Activated naive CD4-positive, alpha-beta T cell treated with anti-CD3 and anti-CD28 coated beads for 36 hours (primary cell): Measurements from ENCODE around the gene MICAL3. TPM values are rescaled to one million over a fixed set of nuclear protein-coding genes. Genes with fewer than 3 reads are reported as not detected.

Experiments used
- CTCF ChIA-PET: fragments of 350-600 bp; sonication (Branson Sonifier 250); formaldehyde crosslinking; loops from one replicate; lab custom pipeline; 2021; ENCODE audit warnings: antibody characterized with exemption; lab: Charles Lee
- DNase-seq: peaks from one replicate; pipeline ENCODE4 v3.0.0-alpha.2; 2020
- H3K27ac Mint-ChIP-seq: one replicate; pipeline ENCODE4 v1.8.0; 2021; ENCODE audit warnings: mild to moderate bottlenecking, mixed read lengths
- H3K27me3 Mint-ChIP-seq: one replicate; pipeline ENCODE4 v1.8.0; 2021; ENCODE audit warnings: low read depth, mixed read lengths
- H3K36me3 Mint-ChIP-seq: one replicate; pipeline ENCODE4 v1.8.0; 2021; ENCODE audit warnings: low read depth, mixed read lengths
- H3K4me1 Mint-ChIP-seq: one replicate; pipeline ENCODE4 v1.8.0; 2021; ENCODE audit warnings: low read depth, mixed read lengths
- H3K4me3 Mint-ChIP-seq: one replicate; pipeline ENCODE4 v1.8.0; 2021; ENCODE audit warnings: mild to moderate bottlenecking, moderate library complexity, mixed read lengths
- H3K9me3 Mint-ChIP-seq: one replicate; pipeline ENCODE4 v1.8.0; 2021; ENCODE audit warnings: mixed read lengths
- intact Hi-C: fragments of 100-400 bp; cut with micrococcal nuclease; formaldehyde crosslinking; loops from one replicate; pipeline ENCODE4 v1.15.1; 2023
- total RNA-seq, 2 experiments: library from RNA; stranded (reverse); gene quantifications; one replicate each; pipeline ENCODE4 v1.2.3, GENCODE V29; 2021

MICAL3 gene
- total RNA-seq, 2 experiments from 2014 or later, result 21.0 to 25.8 TPM

GRCh38 chr22:17916226-17916889 is 108.0 kb downstream of the MICAL3 start:
- no peaks in the 10 kb centered on the region for H3K27me3 Mint-ChIP-seq
- peaks cover 12% of the 10 kb centered on the region for H3K4me1 Mint-ChIP-seq
- H3K27ac Mint-ChIP-seq, result no peak overlapping the region
- intact Hi-C loops, result no loop called here
- DNase-seq, result no peak
- H3K4me3 Mint-ChIP-seq, result no peak overlapping the region
- CTCF ChIA-PET, result no interaction called here
- no peaks in the 10 kb centered on the region for H3K9me3 Mint-ChIP-seq
- H3K36me3 Mint-ChIP-seq, result no peaks in the 10 kb centered on the region

DNA sequence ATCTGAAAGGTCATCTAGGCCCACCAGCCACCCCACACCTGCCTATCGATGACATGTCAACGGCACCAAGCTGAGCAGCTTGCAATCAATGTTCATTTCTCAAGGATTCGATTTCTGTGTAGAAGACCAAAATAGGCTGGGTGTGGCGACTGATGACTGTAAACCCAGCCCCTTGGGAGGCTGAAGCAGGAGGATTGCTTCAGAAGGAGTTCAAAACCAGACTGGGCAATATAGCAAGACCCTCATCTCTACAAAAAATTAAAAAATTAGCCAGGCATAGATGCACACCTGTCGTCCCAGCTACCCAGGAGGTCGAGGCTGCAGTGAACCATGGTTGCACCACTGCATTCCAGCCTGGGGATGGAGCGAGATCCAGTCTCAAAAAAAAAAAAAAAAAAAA is 108.7 kb downstream of the MICAL3 start:
- H3K4me3 Mint-ChIP-seq, result no peak overlapping the region
- H3K36me3 Mint-ChIP-seq, result no peaks in the 10 kb centered on the region
- peaks cover 7% of the 10 kb centered on the region for H3K4me1 Mint-ChIP-seq
- intact Hi-C loops, result no loop called here
- no peak overlapping the region for H3K27ac Mint-ChIP-seq
- H3K9me3 Mint-ChIP-seq, result no peaks in the 10 kb centered on the region
- H3K27me3 Mint-ChIP-seq, result no peaks in the 10 kb centered on the region
- CTCF ChIA-PET, result no interaction called here
- no peak for DNase-seq

GRCh38 chr22:17915188-17915587 is 109.2 kb downstream of the MICAL3 start:
- DNase-seq, result no peak
- no peak overlapping the region for H3K4me3 Mint-ChIP-seq
- H3K9me3 Mint-ChIP-seq, result no peaks in the 10 kb centered on the region
- peaks cover 2% of the 10 kb centered on the region for H3K4me1 Mint-ChIP-seq
- H3K36me3 Mint-ChIP-seq, result no peaks in the 10 kb centered on the region
- H3K27ac Mint-ChIP-seq, result no peak overlapping the region
- H3K27me3 Mint-ChIP-seq, result no peaks in the 10 kb centered on the region
- intact Hi-C loops, result no loop called here
- CTCF ChIA-PET, result no interaction called here

GRCh38 chr22:17914474-17914873 is 109.9 kb downstream of the MICAL3 start:
- no peaks in the 10 kb centered on the region for H3K9me3 Mint-ChIP-seq
- no peak overlapping the region for H3K27ac Mint-ChIP-seq
- H3K36me3 Mint-ChIP-seq, result no peaks in the 10 kb centered on the region
- intact Hi-C loops, result no loop called here
- DNase-seq, result no peak
- no peak overlapping the region for H3K4me3 Mint-ChIP-seq
- peaks cover 2% of the 10 kb centered on the region for H3K4me1 Mint-ChIP-seq
- H3K27me3 Mint-ChIP-seq, result no peaks in the 10 kb centered on the region
- CTCF ChIA-PET, result no interaction called here

GRCh38 chr22:17913801-17914347 is 110.5 kb downstream of the MICAL3 start:
- intact Hi-C loops, result no loop called here
- H3K27ac Mint-ChIP-seq, result no peak overlapping the region
- no peaks in the 10 kb centered on the region for H3K9me3 Mint-ChIP-seq
- H3K4me1 Mint-ChIP-seq, result no peaks in the 10 kb centered on the region
- H3K4me3 Mint-ChIP-seq, result no peak overlapping the region
- no peaks in the 10 kb centered on the region for H3K27me3 Mint-ChIP-seq
- CTCF ChIA-PET, result no interaction called here
- H3K36me3 Mint-ChIP-seq, result no peaks in the 10 kb centered on the region
- DNase-seq, result no peak

DNA sequence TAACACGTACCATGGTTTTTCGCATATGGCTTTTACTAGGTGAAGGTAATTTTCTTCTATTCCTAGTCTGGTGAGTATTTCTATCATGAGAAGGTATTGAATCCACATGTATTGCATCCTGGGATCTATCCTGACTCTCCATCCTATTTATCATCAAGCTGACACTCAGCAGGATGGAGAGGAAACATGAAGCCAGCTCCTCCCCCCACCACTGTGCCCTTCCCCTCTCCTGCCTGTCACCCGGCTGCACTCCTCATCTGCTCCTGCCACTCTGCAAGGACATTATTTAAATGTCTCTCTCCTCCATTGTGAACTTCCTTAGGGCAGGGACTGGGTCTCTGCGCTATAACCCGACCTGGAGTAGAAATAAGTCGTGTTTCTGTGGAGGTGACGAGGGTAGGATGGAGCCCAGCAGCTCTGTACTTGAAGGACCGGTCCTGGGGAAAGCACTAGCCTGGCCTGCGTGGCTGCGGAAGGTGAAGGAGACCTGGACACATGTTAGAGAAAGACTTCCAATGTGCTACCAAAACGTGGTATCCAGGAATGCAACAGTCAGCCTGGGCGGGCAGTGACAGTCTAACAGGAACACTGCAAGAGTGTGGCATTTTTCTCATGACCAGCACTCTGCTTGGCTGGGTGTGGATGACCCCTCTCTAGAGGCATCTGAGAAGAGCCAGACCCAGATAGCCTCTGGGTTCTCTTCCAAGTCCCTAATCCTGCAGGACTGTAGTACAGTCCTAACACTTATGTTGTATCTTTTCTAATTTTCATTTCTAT is 111.2 kb downstream of the MICAL3 start:
- H3K4me3 Mint-ChIP-seq, result no peak overlapping the region
- H3K4me1 Mint-ChIP-seq, result no peaks in the 10 kb centered on the region
- H3K27me3 Mint-ChIP-seq, result no peaks in the 10 kb centered on the region
- H3K9me3 Mint-ChIP-seq, result no peaks in the 10 kb centered on the region
- no peak overlapping the region for H3K27ac Mint-ChIP-seq
- no peaks in the 10 kb centered on the region for H3K36me3 Mint-ChIP-seq
- DNase-seq, result no peak
- intact Hi-C loops, result no loop called here
- CTCF ChIA-PET, result no interaction called here

DNA sequence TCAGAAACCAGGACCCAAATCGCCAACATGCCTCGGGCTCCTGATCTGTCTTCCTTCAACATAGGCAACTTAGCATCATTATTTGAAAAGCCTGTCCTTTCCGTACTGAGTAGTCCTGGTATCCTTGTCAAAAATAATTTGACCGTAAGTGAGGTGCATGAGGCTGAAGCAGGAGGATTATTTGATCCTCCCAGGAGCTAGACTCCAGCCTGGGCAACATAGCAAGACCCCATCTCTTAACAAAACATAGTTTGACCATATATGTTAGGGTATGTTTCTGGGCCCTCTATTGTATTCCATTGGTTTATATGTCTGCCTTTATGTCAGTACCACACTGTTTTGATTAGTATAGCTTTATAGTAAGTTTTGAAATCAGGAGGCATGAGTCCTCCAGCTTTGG is 112.5 kb downstream of the MICAL3 start:
- no peaks in the 10 kb centered on the region for H3K27me3 Mint-ChIP-seq
- CTCF ChIA-PET, result no interaction called here

DNA sequence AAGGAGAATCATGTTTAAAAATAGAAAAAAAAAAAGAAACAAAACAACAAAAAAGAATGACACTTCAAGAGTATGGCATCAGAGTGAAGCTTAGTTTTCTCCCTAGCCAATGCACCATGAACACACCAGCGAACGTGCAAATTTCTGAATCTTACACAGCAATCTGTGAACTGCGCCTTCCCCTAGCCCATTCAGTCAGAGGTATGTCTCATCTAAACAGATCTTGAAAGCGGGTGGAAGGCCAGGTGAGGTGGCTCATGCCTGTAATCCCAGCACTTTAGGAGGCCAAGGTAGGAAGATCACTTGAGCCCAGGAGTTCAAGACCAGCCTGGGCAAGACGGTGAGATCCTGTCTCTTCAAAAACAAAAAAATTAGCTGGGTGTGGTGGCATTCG is 113.1 kb downstream of the MICAL3 start:
- CTCF ChIA-PET, result no interaction called here
- H3K4me1 Mint-ChIP-seq, result no peaks in the 10 kb centered on the region
- no peaks in the 10 kb centered on the region for H3K36me3 Mint-ChIP-seq
- H3K27me3 Mint-ChIP-seq, result no peaks in the 10 kb centered on the region
- H3K4me3 Mint-ChIP-seq, result no peak overlapping the region
- no peaks in the 10 kb centered on the region for H3K9me3 Mint-ChIP-seq
- H3K27ac Mint-ChIP-seq, result no peak overlapping the region
- no peak for DNase-seq
- intact Hi-C loops, result no loop called here

More for the DNA sequence above, 112.5 kb downstream of the MICAL3 start:
- Mint-ChIP-seq H3K9me3 (no peaks in the 10 kb centered on the region), H3K27ac (no peak overlapping the region), H3K36me3 (no peaks in the 10 kb centered on the region), H3K4me3 (no peak overlapping the region), H3K4me1 (no peaks in the 10 kb centered on the region)
- no peak for DNase-seq
- intact Hi-C loops, result no loop called here

GRCh38 chr22:17910561-17911311 is 113.6 kb downstream of the MICAL3 start:
- Mint-ChIP-seq H3K4me1 (no peaks in the 10 kb centered on the region), H3K27ac (no peak overlapping the region), H3K27me3 (no peaks in the 10 kb centered on the region), H3K4me3 (no peak overlapping the region), H3K9me3 (no peaks in the 10 kb centered on the region), H3K36me3 (no peaks in the 10 kb centered on the region)
- intact Hi-C loops, result no loop called here
- CTCF ChIA-PET, result no interaction called here
- no peak for DNase-seq

DNA sequence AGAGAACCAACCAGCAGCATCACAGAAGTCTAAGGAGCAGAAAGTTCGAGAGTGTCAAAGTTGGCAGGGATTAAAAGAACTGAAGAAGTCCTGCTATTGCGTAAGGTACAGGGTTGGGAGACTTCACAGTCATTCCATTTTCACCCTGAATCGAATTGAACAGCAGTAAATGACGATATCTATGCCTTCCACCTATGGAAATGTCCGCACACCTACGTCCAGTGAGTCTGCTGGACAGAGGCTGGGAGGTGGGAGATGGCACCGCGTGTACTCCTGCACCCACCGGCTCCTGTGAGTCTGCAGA is 116.7 kb downstream of the MICAL3 start:
- CTCF ChIA-PET, result no interaction called here
- Mint-ChIP-seq H3K27me3 (no peaks in the 10 kb centered on the region), H3K4me3 (no peak overlapping the region), H3K36me3 (peaks cover 4% of the 10 kb centered on the region), H3K4me1 (no peaks in the 10 kb centered on the region), H3K9me3 (no peaks in the 10 kb centered on the region), H3K27ac (no peak overlapping the region)
- intact Hi-C loops, result no loop called here
- no peak for DNase-seq

DNA sequence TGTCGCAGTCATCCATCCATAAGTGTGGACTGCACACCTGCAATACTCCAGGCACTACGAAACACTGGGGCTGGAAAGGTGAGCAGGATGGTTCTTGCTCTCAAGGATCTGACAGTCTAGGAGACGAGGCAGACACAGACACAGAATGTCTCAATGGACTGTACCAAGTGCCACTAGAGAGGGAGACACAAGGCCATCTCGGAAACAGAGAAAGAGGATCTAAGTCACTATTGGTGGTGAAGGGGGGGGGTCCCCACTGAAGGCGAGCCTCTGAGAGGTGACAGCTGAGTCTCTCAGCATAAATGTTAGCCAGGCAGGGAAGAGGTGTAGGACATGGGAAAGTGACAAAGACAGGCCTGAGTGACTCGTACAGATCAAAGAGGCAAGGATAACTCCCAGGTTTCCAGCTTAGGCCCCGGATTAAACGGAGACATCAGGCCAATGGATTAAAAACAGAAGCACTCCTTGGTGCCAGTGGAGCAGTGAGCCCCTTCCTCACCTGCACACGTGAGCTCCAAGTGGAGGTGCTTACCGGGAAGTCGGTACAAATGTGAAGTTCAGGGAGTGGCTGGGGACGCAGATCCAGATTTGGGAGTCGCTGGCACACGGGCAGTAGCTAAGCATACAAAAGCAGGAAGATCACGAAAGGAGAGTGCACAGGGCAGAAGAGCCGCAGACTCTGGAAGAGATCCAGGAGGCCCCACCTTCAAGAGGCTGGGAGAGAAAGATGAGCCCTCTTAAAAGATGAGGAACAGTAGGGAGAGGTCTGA is 117.2 kb downstream of the MICAL3 start:
- intact Hi-C loops, result no loop called here
- Mint-ChIP-seq H3K27ac (no peak overlapping the region), H3K9me3 (no peaks in the 10 kb centered on the region), H3K4me3 (no peak overlapping the region), H3K36me3 (peaks cover 4% of the 10 kb centered on the region), H3K4me1 (no peaks in the 10 kb centered on the region), H3K27me3 (no peaks in the 10 kb centered on the region)
- CTCF ChIA-PET, result no interaction called here
- no peak for DNase-seq

DNA sequence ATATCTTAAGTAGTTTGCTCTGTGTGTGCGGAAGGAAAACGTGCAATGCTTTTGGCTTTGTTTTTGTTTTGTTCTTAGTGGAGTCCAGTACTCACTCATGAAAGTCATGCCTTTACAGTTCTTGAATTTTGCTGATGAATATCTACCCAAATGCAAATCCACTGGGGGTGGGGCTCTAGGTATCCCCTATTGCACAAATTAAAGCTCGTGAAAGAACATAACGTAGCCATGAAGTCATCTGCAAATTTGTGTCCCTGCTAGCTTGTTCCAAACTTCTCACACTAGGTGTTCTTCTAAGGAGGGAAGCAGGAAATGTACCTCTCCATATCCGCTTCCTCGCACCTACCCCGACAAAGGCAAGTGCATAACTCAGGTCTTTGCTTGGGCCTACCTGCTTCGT is 118.9 kb downstream of the MICAL3 start:
- CTCF ChIA-PET, result interaction anchor here (0.6 kb wide), 1 partner anchor 88 kb away, joined by 3 read pairs; no protein-coding TSS in a partner anchor
- H3K27me3 Mint-ChIP-seq, result no peaks in the 10 kb centered on the region
- DNase-seq, result no peak
- H3K36me3 Mint-ChIP-seq, result peaks cover 4% of the 10 kb centered on the region
- H3K27ac Mint-ChIP-seq, result no peak overlapping the region
- intact Hi-C loops, result no loop called here
- no peak overlapping the region for H3K4me3 Mint-ChIP-seq
- H3K9me3 Mint-ChIP-seq, result no peaks in the 10 kb centered on the region
- H3K4me1 Mint-ChIP-seq, result no peaks in the 10 kb centered on the region
